Astrocyte (in vitro differentiated cells and primary cell): ENCODE results near the gene PCMTD2. TPM values are rescaled to one million over a fixed set of nuclear protein-coding genes. Genes with fewer than 3 reads are reported as not detected.

Source experiments
- DNase-seq: peaks from one replicate; pipeline ENCODE4 v3.0.0-alpha.2; 2010; ENCODE audit warnings: low read depth
- FAIRE-seq: peaks from 2 replicates; lab custom pipeline; 2011; peaks lifted over from hg19 to GRCh38; lab: Jason Lieb, UNC
- H2AFZ ChIP-seq: 2 replicates; pipeline ENCODE4 v1.6.0; 2012; ENCODE audit warnings: low read depth, low read length, inconsistent platforms
- H3K27ac ChIP-seq: 2 replicates; pipeline ENCODE4 v1.5.1; 2011; ENCODE audit warnings: low read depth, low read length, inconsistent platforms
- H3K27me3 ChIP-seq: 2 replicates; pipeline ENCODE4 v1.6.0; 2011; ENCODE audit warnings: low read length, inconsistent platforms; ENCODE audit not compliant: insufficient read depth
- H3K36me3 ChIP-seq: 2 replicates; pipeline ENCODE4 v1.5.1; 2011; ENCODE audit warnings: low read length, inconsistent platforms; ENCODE audit not compliant: insufficient read depth
- H3K4me1 ChIP-seq: 2 replicates; pipeline ENCODE4 v1.5.1; 2011; ENCODE audit warnings: low read length, inconsistent platforms; ENCODE audit not compliant: insufficient read depth
- H3K4me2 ChIP-seq: 2 replicates; pipeline ENCODE4 v1.6.0; 2012; ENCODE audit warnings: low read length, inconsistent platforms
- H3K4me3 ChIP-seq: 2 replicates; pipeline ENCODE4 v1.5.1; 2011; ENCODE audit warnings: low read depth, mild to moderate bottlenecking, low read length, inconsistent platforms; ENCODE audit not compliant: insufficient read depth
- H3K79me2 ChIP-seq: 2 replicates; pipeline ENCODE4 v1.6.0; 2012; ENCODE audit warnings: mild to moderate bottlenecking, low read length, inconsistent platforms; ENCODE audit not compliant: insufficient read depth
- H3K9ac ChIP-seq: 2 replicates; pipeline ENCODE4 v1.6.0; 2012; ENCODE audit warnings: mild to moderate bottlenecking, low read length, inconsistent platforms
- H3K9me3 ChIP-seq: 2 replicates; pipeline ENCODE4 v1.5.1; 2012; ENCODE audit warnings: low read depth, mild to moderate bottlenecking, low read length, inconsistent platforms; ENCODE audit not compliant: insufficient read depth
- H4K20me1 ChIP-seq: 2 replicates; pipeline ENCODE4 v1.6.0; 2012; ENCODE audit warnings: low read length, inconsistent platforms; ENCODE audit not compliant: insufficient read depth
- H3K27ac Mint-ChIP-seq: one replicate; pipeline ENCODE4 v1.8.0; 2021; ENCODE audit warnings: mild to moderate bottlenecking, mixed read lengths; ENCODE audit not compliant: unreplicated experiment
- H3K27me3 Mint-ChIP-seq: one replicate; pipeline ENCODE4 v1.8.0; 2021; ENCODE audit warnings: low read depth, mixed read lengths; ENCODE audit not compliant: unreplicated experiment
- H3K36me3 Mint-ChIP-seq: one replicate; pipeline ENCODE4 v1.8.0; 2021; ENCODE audit warnings: low read depth, mixed read lengths; ENCODE audit not compliant: unreplicated experiment
- H3K4me1 Mint-ChIP-seq: one replicate; pipeline ENCODE4 v1.8.0; 2021; ENCODE audit warnings: low read depth, mixed read lengths; ENCODE audit not compliant: unreplicated experiment
- H3K4me3 Mint-ChIP-seq: one replicate; pipeline ENCODE4 v1.8.0; 2021; ENCODE audit warnings: mild to moderate bottlenecking, moderate library complexity, mixed read lengths; ENCODE audit not compliant: unreplicated experiment
- H3K9me3 Mint-ChIP-seq: one replicate; pipeline ENCODE4 v1.8.0; 2021; ENCODE audit warnings: mild to moderate bottlenecking, mixed read lengths; ENCODE audit not compliant: unreplicated experiment
- EZH2 ChIP-seq: IDR thresholded peaks from 2 replicates; pipeline ENCODE4 v1.6.1; 2012; ENCODE audit warnings: mild to moderate bottlenecking, low read length, inconsistent platforms; ENCODE audit not compliant: insufficient read depth
- total RNA-seq: library from RNA; stranded (reverse); gene quantifications from 2 replicates; pipeline ENCODE4 v1.2.1, GENCODE V29; 2021
- TF ChIP-seq, protein P1 (sequence below): IDR thresholded peaks from 2 replicates; pipeline ENCODE4 v1.5.1; 2011; ENCODE audit warnings: low read depth, mild to moderate bottlenecking, inconsistent platforms, low read length, moderate library complexity; ENCODE audit not compliant: insufficient read depth

The PCMTD2 gene
- total RNA-seq, 1 donor from 2014 or later, result 40.0 TPM

DNA sequence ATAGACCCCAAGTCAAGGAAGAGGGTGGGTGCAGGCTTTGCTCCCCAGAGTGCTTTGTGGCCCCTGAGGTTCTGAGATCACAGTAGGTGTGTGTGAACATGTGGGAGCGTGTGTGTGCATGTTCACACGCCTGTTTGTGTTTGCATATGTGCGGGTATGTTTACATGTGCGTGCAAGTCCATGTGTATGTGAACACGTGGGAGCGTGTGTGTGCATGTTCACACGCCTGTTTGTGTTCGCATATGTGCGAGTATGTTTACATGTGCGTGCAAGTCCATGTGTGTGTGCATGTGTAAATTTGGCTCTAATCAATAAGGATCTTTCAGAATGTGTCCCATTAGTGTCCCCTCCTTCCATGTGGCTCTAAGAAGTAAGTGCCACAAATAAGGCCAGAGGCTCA lies 41.4 kb upstream of the PCMTD2 start:
- FAIRE-seq, result no peak
- DNase-seq, result no peak

DNA sequence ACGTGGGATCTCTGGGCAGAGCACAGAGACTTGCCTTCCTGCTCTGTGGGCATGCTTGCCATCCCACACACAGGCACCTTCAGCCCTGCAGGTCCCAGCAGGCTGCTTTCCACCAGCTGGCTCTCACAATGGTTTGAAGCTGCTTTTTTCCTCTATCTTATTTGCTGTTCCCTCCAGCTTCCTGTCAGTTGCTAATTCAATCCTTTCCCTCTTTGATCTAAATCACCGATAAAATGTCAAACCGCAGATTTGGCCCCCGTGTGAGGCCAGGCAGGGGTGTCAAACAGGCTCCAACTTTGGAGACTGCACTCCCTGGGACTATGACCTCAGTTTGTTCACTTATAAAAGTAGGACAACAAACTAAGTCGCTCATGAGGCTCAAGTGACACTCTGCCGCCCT lies 40.6 kb upstream of the PCMTD2 start:
- Histone ChIP-seq H3K9ac (no peak overlapping the region), H4K20me1 (no peaks in the 10 kb centered on the region), H3K36me3 (no peaks in the 10 kb centered on the region), H3K4me2 (no peak overlapping the region), H3K27me3 (peaks cover 25% of the 10 kb centered on the region), H3K79me2 (no peaks in the 10 kb centered on the region), H3K4me3 (no peak overlapping the region), H3K9me3 (no peaks in the 10 kb centered on the region), H3K27ac (no peak overlapping the region), H3K4me1 (no peaks in the 10 kb centered on the region), H2AFZ (no peak overlapping the region)
- DNase-seq (no peak), FAIRE-seq (no peak)
- Mint-ChIP-seq H3K36me3 (no peaks in the 10 kb centered on the region), H3K27ac (no peak overlapping the region), H3K4me1 (peaks cover 2% of the 10 kb centered on the region), H3K9me3 (no peaks in the 10 kb centered on the region), H3K4me3 (no peak overlapping the region), H3K27me3 (peaks cover 63% of the 10 kb centered on the region)
- TF ChIP-seq, protein P1, sequence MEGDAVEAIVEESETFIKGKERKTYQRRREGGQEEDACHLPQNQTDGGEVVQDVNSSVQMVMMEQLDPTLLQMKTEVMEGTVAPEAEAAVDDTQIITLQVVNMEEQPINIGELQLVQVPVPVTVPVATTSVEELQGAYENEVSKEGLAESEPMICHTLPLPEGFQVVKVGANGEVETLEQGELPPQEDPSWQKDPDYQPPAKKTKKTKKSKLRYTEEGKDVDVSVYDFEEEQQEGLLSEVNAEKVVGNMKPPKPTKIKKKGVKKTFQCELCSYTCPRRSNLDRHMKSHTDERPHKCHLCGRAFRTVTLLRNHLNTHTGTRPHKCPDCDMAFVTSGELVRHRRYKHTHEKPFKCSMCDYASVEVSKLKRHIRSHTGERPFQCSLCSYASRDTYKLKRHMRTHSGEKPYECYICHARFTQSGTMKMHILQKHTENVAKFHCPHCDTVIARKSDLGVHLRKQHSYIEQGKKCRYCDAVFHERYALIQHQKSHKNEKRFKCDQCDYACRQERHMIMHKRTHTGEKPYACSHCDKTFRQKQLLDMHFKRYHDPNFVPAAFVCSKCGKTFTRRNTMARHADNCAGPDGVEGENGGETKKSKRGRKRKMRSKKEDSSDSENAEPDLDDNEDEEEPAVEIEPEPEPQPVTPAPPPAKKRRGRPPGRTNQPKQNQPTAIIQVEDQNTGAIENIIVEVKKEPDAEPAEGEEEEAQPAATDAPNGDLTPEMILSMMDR, result no peak
- TF ChIP-seq EZH2, result no peak

More for the DNA sequence above, 41.4 kb upstream of the PCMTD2 start:
- Mint-ChIP-seq H3K27ac (no peak overlapping the region), H3K4me3 (no peak overlapping the region), H3K36me3 (no peaks in the 10 kb centered on the region), H3K27me3 (peaks cover 63% of the 10 kb centered on the region), H3K4me1 (peaks cover 2% of the 10 kb centered on the region), H3K9me3 (no peaks in the 10 kb centered on the region)
- Histone ChIP-seq H3K27me3 (peaks cover 20% of the 10 kb centered on the region), H3K36me3 (no peaks in the 10 kb centered on the region), H3K4me2 (no peak overlapping the region), H3K9ac (no peak overlapping the region), H2AFZ (no peak overlapping the region), H3K9me3 (no peaks in the 10 kb centered on the region), H3K4me1 (no peaks in the 10 kb centered on the region), H3K27ac (no peak overlapping the region), H3K79me2 (no peaks in the 10 kb centered on the region), H3K4me3 (no peak overlapping the region), H4K20me1 (no peaks in the 10 kb centered on the region)
- TF ChIP-seq, protein P1, result no peak
- no peak for TF ChIP-seq EZH2

DNA sequence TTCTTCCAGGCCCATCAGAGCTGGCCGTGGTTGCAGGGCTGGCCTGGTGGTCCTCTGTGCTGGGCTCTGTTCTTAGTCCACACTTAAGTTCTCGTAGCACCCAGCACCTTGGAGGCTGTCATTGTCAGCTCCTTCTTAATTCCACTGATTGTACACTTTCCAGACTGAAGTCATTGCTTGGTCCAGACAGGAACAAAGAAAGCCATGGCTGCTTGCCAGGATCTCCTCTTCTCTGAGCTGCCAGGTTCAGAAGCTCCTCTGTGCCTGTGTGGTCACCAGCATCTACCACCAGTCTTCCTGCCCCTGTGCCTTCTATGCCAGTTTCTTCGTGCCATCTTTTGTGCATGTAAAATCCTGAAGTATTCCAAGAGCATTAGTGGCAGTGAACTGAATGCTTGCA lies 39.5 kb upstream of the PCMTD2 start:
- H3K36me3 Mint-ChIP-seq, result no peaks in the 10 kb centered on the region
- Histone ChIP-seq H2AFZ (no peak overlapping the region), H3K36me3 (no peaks in the 10 kb centered on the region), H4K20me1 (no peaks in the 10 kb centered on the region), H3K27ac (no peak overlapping the region), H3K4me3 (no peak overlapping the region), H3K4me2 (no peak overlapping the region), H3K9me3 (no peaks in the 10 kb centered on the region), H3K4me1 (no peaks in the 10 kb centered on the region), H3K27me3 (peaks cover 27% of the 10 kb centered on the region), H3K79me2 (no peaks in the 10 kb centered on the region), H3K9ac (no peak overlapping the region)
- peaks cover 55% of the 10 kb centered on the region for H3K27me3 Mint-ChIP-seq
- no peaks in the 10 kb centered on the region for H3K9me3 Mint-ChIP-seq
- TF ChIP-seq, protein P1, result no peak
- no peak for TF ChIP-seq EZH2
- no peak overlapping the region for H3K27ac Mint-ChIP-seq
- H3K4me3 Mint-ChIP-seq, result no peak overlapping the region
- no peak for DNase-seq
- no peak for FAIRE-seq
- H3K4me1 Mint-ChIP-seq, result peaks cover 2% of the 10 kb centered on the region
